Measurements from ENCODE around the gene FAHD1. TPM values are rescaled to one million over a fixed set of nuclear protein-coding genes. Genes with fewer than 3 reads are reported as not detected.

Gene FAHD1
- total RNA-seq (2022; extraction: Qiagen RNA extraction): 45.5 to 52.7 TPM (median 47.8 TPM) in 5 replicates

GRCh38 chr16:1826691-1827573 lies at the start of gene FAHD1, which contains the start of gene HAGH:
TSS of gene FAHD1 (plus strand) at chr16:1827206. CDS start at chr16:1827239, 33 bp downstream.
TSS of gene HAGH (minus strand) at chr16:1826825. CDS start at chr16:1826787, 38 bp downstream.

DNA sequence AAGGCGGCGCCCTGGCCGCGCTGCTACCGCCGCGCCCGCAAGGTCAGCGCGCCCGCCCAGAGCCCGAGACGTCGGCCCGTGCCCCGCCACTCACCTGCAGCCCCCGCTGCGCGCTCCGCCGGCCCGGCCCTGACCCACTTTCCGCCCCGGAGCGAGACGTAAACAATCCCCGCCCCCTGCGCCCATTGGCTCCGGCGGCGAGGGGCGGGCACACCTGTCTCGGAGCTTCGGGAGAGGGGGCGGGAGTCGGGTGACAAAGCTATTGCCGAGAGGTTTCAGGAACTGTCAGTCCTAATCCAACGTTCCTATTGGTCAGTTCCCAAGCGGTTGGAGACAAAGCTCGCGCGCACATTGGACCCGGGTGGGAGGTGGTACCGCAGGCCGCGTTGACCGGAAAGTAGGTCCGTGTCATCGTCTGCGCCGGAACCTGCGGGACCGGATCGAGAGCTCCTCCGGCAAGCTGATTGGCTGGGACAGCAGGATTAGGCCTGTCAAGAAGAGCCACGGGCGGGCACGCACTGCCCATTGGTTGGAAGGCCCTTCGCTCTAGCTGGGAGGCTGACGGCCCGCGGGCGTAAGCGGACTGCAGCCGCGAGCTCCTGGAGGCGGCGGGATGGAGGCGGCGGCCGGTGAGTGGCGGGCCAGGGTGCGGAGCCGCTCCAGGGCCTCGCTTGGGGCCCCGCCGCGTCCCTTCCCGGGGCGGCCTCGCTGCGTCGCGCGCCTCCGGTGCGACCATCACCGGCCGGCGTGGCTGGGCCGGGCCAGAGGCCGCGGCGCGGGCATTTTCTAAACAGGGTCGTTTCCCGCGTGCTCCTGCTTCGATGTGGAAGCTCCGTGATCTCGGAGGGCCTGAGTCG lies 44.4 kb upstream of the FAHD1 start, which contains the start of the genes NUBP2 and SPSB3:
TSS of gene NUBP2 (plus strand) at position 553 of the 857 bp plus-strand sequence. CDS start at position 614, 61 bp downstream.
TSS of gene SPSB3 (minus strand) at position 164 of the 857 bp plus-strand sequence. CDS start 1,088 bp downstream, outside the sequence.

DNA sequence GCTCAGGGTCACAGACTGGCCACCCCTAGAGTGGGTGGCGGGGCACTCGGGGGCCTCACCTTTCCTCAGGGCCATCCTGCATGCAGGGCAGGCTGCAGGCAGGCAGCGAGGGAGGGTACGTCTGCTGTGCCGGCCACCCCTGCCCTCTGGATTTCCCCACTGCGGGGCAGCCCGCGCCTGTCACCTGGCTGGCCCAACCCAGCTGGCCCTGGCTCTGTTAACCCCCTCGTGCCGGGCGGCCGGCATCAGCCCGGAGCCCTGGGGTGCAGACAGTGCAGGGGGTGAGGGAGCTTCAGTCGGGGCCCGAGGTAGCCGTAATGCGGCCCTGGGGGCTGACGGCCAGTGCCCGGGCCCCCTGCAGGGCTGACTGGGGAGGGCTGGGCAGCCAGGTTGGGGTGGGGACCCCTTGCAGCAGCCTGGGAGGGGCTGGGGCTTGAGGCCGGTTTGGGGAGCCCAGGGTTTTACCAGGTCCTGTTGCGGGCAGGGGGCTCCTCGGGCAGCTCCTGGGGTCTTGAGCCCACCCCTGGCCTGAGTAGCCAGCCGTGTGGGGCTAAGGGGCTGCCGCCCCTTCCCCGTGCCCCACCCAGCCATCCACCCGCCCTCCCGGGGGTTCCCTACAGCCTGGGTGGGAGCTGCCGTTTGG lies 33.3 kb upstream of the FAHD1 start, which contains the start of gene IGFALS:
TSS of gene IGFALS (minus strand) at position 128 of the 643 bp plus-strand sequence. CDS start at position 75, 53 bp downstream.

GRCh38 chr16:1871974-1872635 lies 45.1 kb downstream of the FAHD1 start, which contains the start of gene MEIOB:
TSS of gene MEIOB (minus strand) at chr16:1872164. CDS start at chr16:1868175, 3,989 bp downstream.

Other genes with a start within 250 kb of the FAHD1 start
- 6.3 to 9.5 TPM (median 8.4 TPM) in 5 replicates for gene IFT140, start 215.1 kb upstream of the FAHD1 start, total RNA-seq (2022; extraction: Qiagen RNA extraction)
- gene CRAMP1, start 214.8 kb upstream of the FAHD1 start, total RNA-seq (2022; extraction: Qiagen RNA extraction): 13.3 to 16.8 TPM (median 14.3 TPM) in 5 replicates
- gene JPT2, start 148.9 kb upstream of the FAHD1 start, total RNA-seq (2022; extraction: Qiagen RNA extraction): 170 to 228 TPM (median 171 TPM) in 5 replicates
- gene MAPK8IP3, start 121.0 kb upstream of the FAHD1 start, total RNA-seq (2022; extraction: Qiagen RNA extraction): 49.3 to 62.0 TPM (median 54.2 TPM) in 5 replicates
- gene NME3, start 55.7 kb upstream of the FAHD1 start, total RNA-seq (2022; extraction: Qiagen RNA extraction): 26.6 to 61.2 TPM (median 60.2 TPM) in 5 replicates
- 7.3 to 10.3 TPM (median 10.0 TPM) in 5 replicates for gene EME2, start 54.4 kb upstream of the FAHD1 start, total RNA-seq (2022; extraction: Qiagen RNA extraction)
- gene MRPS34, start 54.1 kb upstream of the FAHD1 start, total RNA-seq (2022; extraction: Qiagen RNA extraction): 152 to 264 TPM (median 244 TPM) in 5 replicates
- gene SPSB3, start 44.6 kb upstream of the FAHD1 start, total RNA-seq (2022; extraction: Qiagen RNA extraction): 17.7 to 28.2 TPM (median 24.7 TPM) in 5 replicates
- gene NUBP2, start 44.2 kb upstream of the FAHD1 start, total RNA-seq (2022; extraction: Qiagen RNA extraction): 57.8 to 83.0 TPM (median 82.4 TPM) in 5 replicates
- gene IGFALS, start 33.5 kb upstream of the FAHD1 start, total RNA-seq (2022; extraction: Qiagen RNA extraction): 0.06 to 0.21 TPM (median 0.10 TPM) in 4 of 5 replicates, not detected in the other
- 60.7 to 69.0 TPM (median 64.0 TPM) in 5 replicates for gene HAGH, start 381 bp upstream of the FAHD1 start, total RNA-seq (2022; extraction: Qiagen RNA extraction)
- 1.1 to 1.6 TPM (median 1.3 TPM) in 5 replicates for gene MEIOB, start 45.0 kb downstream of the FAHD1 start, total RNA-seq (2022; extraction: Qiagen RNA extraction)
- 0.83 to 2.1 TPM (median 1.8 TPM) in 5 replicates for gene HS3ST6, start 91.2 kb downstream of the FAHD1 start, total RNA-seq (2022; extraction: Qiagen RNA extraction)
- gene MSRB1, start 116.0 kb downstream of the FAHD1 start, total RNA-seq (2022; extraction: Qiagen RNA extraction): 33.7 to 43.6 TPM (median 40.0 TPM) in 5 replicates
- 0.10 TPM in 1 of 5 replicates, not detected in the others for gene RPL3L, start 127.5 kb downstream of the FAHD1 start, total RNA-seq (2022; extraction: Qiagen RNA extraction)
- gene NDUFB10, start 132.3 kb downstream of the FAHD1 start, total RNA-seq (2022; extraction: Qiagen RNA extraction): 245 to 283 TPM (median 249 TPM) in 5 replicates
- gene RPS2, start 137.6 kb downstream of the FAHD1 start, total RNA-seq (2022; extraction: Qiagen RNA extraction): 3,439 to 5,329 TPM (median 5,152 TPM) in 5 replicates
- gene RNF151, start 139.7 kb downstream of the FAHD1 start, total RNA-seq (2022; extraction: Qiagen RNA extraction): 0.14 TPM in 1 of 5 replicates, not detected in the others
- gene TBL3, start 144.8 kb downstream of the FAHD1 start, total RNA-seq (2022; extraction: Qiagen RNA extraction): 32.4 to 40.8 TPM (median 37.5 TPM) in 5 replicates
- 0.17 to 0.29 TPM (median 0.20 TPM) in 5 replicates for gene NOXO1, start 154.3 kb downstream of the FAHD1 start, total RNA-seq (2022; extraction: Qiagen RNA extraction)
- gene GFER, start 157.0 kb downstream of the FAHD1 start, total RNA-seq (2022; extraction: Qiagen RNA extraction): 25.6 to 46.4 TPM (median 39.9 TPM) in 5 replicates
- gene SYNGR3, start 162.8 kb downstream of the FAHD1 start, total RNA-seq (2022; extraction: Qiagen RNA extraction): 5.7 to 8.9 TPM (median 7.9 TPM) in 5 replicates
- gene ZNF598, start 182.6 kb downstream of the FAHD1 start, total RNA-seq (2022; extraction: Qiagen RNA extraction): 53.2 to 59.8 TPM (median 55.6 TPM) in 5 replicates
- 0.40 to 1.3 TPM (median 0.85 TPM) in 5 replicates for gene NPW, start 192.6 kb downstream of the FAHD1 start, total RNA-seq (2022; extraction: Qiagen RNA extraction)
- 49.8 to 63.3 TPM (median 62.7 TPM) in 5 replicates for gene NHERF2, start 199.7 kb downstream of the FAHD1 start, total RNA-seq (2022; extraction: Qiagen RNA extraction)
- gene NTHL1, start 220.6 kb downstream of the FAHD1 start, total RNA-seq (2022; extraction: Qiagen RNA extraction): 37.0 to 48.3 TPM (median 45.0 TPM) in 5 replicates
- 33.2 to 41.6 TPM (median 39.4 TPM) in 5 replicates for gene TSC2, start 220.8 kb downstream of the FAHD1 start, total RNA-seq (2022; extraction: Qiagen RNA extraction)

All from A549 treated with Hydrocortisone at 1 μM for 4 hours (cell line).